Neuronal stem cell (in vitro differentiated cells): ENCODE results near the gene MACROD1.

ENCODE experiments used
- DNase-seq: peaks from one replicate; pipeline ENCODE4 v3.0.0-alpha.2; 2013; ENCODE audit warnings: low spot score
- H2AFZ ChIP-seq: one replicate; pipeline ENCODE4 v1.6.1; 2013; ENCODE audit warnings: mild to moderate bottlenecking, low read length, inconsistent platforms
- H2AK5ac ChIP-seq: 2 replicates; pipeline ENCODE4 v1.6.1; 2013; ENCODE audit warnings: low read depth, mild to moderate bottlenecking, inconsistent platforms, low read length, moderate library complexity, mixed read lengths
- H2BK120ac ChIP-seq: 2 replicates; pipeline ENCODE4 v1.6.1; 2013; ENCODE audit warnings: low read depth, mild to moderate bottlenecking, inconsistent platforms, low read length, moderate library complexity, mixed read lengths
- H2BK12ac ChIP-seq: one replicate; pipeline ENCODE4 v1.6.1; 2013; ENCODE audit warnings: low read length, inconsistent platforms
- H2BK15ac ChIP-seq: 2 replicates; pipeline ENCODE4 v1.6.1; 2013; ENCODE audit warnings: mild to moderate bottlenecking, low read length, inconsistent platforms, mixed read lengths
- H2BK5ac ChIP-seq: one replicate; pipeline ENCODE4 v1.6.1; 2013; ENCODE audit warnings: inconsistent platforms, mild to moderate bottlenecking, low read length, moderate library complexity
- H3K14ac ChIP-seq: one replicate; pipeline ENCODE4 v1.6.1; 2013; ENCODE audit warnings: low read length, inconsistent platforms
- H3K18ac ChIP-seq: 2 replicates; pipeline ENCODE4 v1.6.1; 2013; ENCODE audit warnings: low read length, inconsistent platforms
- H3K23ac ChIP-seq: 2 replicates; pipeline ENCODE4 v1.6.1; 2013; ENCODE audit warnings: low read depth, mild to moderate bottlenecking, mixed read lengths, low read length, inconsistent platforms; ENCODE audit not compliant: poor library complexity
- H3K27ac ChIP-seq: replicated peaks from 3 replicates; pipeline ENCODE4 v1.5.1; 2013; ENCODE audit warnings: low read length, inconsistent platforms
- H3K27me3 ChIP-seq, 3 experiments: 2 replicates each; pipeline ENCODE4 v1.6.1; 2013; ENCODE audit warnings: low read length in 3 of 3, mild to moderate bottlenecking in 2 of 3, inconsistent platforms in 1 of 3, low read depth in 1 of 3, mixed read lengths in 1 of 3, moderate library complexity in 1 of 3; ENCODE audit not compliant: control insufficient read depth in 3 of 3, insufficient read depth in 3 of 3
- H3K36me3 ChIP-seq, 2 donors: replicated peaks in 1 of 2; 2 replicates each; pipeline ENCODE4 v1.6.1; 2013; ENCODE audit warnings: low read length in 2 of 2; ENCODE audit not compliant: control insufficient read depth in 2 of 2, insufficient read depth in 2 of 2
- H3K4ac ChIP-seq: 2 replicates; pipeline ENCODE4 v1.6.1; 2013; ENCODE audit warnings: inconsistent platforms, mild to moderate bottlenecking, low read length, moderate library complexity
- H3K4me1 ChIP-seq, 2 donors: 1 replicate in 1 of 2; 2 replicates in 1 of 2; pipeline ENCODE4 v1.6.1; 2013; ENCODE audit warnings: low read length in 2 of 2, low read depth in 1 of 2; ENCODE audit not compliant: control insufficient read depth in 2 of 2, insufficient read depth in 1 of 2
- H3K4me2 ChIP-seq: one replicate; pipeline ENCODE4 v1.6.1; 2013; ENCODE audit warnings: mild to moderate bottlenecking, low read length, inconsistent platforms; ENCODE audit not compliant: insufficient read depth, poor library complexity, severe bottlenecking
- H3K4me3 ChIP-seq, 2 donors: 2 replicates each; pipeline ENCODE4 v1.5.1; 2013; ENCODE audit warnings: low read length in 2 of 2, mild to moderate bottlenecking in 2 of 2, inconsistent platforms in 1 of 2, moderate library complexity in 1 of 2
- H3K79me1 ChIP-seq: one replicate; pipeline ENCODE4 v1.6.1; 2013; ENCODE audit warnings: low read depth, mild to moderate bottlenecking, inconsistent platforms, low read length, moderate library complexity
- H3K9ac ChIP-seq: one replicate; pipeline ENCODE4 v1.6.1; 2013; ENCODE audit warnings: mild to moderate bottlenecking, low read depth, low read length, inconsistent platforms; ENCODE audit not compliant: poor library complexity
- H3K9me3 ChIP-seq, 2 donors: replicated peaks in 1 of 2; 2 replicates each; pipeline versions ENCODE3 to v1.6.1; 2013; ENCODE audit warnings: low read length in 2 of 2, mild to moderate bottlenecking in 2 of 2, inconsistent platforms in 1 of 2, low read depth in 1 of 2, mixed read lengths in 1 of 2, moderate library complexity in 1 of 2; ENCODE audit not compliant: control insufficient read depth in 2 of 2, insufficient read depth in 1 of 2
- H4K8ac ChIP-seq: one replicate; pipeline ENCODE4 v1.6.1; 2013; ENCODE audit warnings: low read depth, mild to moderate bottlenecking, inconsistent platforms, low read length, moderate library complexity
- H4K91ac ChIP-seq: one replicate; pipeline ENCODE4 v1.6.1; 2013; ENCODE audit warnings: low read length, low read depth, mild to moderate bottlenecking, inconsistent platforms; ENCODE audit not compliant: poor library complexity
- WGBS, 2 donors: extraction: QIAGEN DNeasy Blood & Tissue Kit; methylation state at CpG; one replicate each; pipeline ENCODE4 v1.1.7; 2013; ENCODE audit warnings: missing lambda C conversion rate in 2 of 2, mixed read lengths in 1 of 2; ENCODE audit not compliant: insufficient read length in 2 of 2, insufficient replicate concordance in 1 of 2; ENCODE audit errors: extremely low coverage in 2 of 2; 5-methylcytosine and 5-hydroxymethylcytosine counted together

MACROD1 gene

DNA sequence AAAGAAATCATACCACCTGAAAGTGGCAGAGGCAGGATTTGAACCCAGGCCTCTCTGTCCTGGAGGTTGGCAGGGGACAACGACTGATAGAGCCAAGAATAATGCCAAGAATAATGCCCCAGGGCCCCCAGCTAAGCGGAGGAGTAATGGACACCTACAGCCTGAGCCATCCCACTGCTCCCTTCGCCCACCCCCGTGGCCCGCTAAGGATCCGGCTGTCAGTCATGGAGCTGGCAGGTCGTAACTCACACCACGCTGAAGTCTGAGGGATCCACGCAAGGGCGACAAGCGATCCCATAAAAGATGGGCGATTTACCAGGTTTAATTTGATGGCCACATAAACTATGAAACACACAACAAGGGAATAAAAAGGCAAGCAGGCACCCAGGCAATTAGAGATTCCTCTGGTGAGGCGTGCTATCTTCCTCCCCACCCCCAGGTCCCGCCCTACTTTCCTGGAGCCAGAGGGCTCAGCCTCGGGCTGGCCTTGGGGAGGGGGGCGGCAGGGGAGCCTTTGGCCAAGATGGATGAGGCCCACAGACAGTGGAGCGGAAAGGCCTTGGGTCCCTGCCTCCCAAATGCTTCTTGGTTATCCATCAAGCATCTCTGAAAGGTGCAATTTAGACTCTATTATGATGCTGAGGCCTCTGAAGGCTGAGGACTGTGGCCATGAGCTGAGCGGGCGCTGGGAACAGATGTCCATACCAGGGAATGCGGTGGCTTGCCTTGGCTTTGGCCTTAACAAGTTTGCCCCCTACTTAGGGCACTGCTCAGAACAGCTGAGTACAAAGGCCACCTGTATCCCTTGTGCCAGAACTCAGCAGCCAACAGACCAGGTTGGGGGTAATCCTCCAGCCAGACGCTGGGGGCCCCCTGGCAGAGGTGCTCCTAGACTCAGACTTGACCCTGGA is 55.2 kb downstream of the MACROD1 start:
- Histone ChIP-seq H4K8ac (no peak overlapping the region), H3K4me3 (no peak overlapping the region), H3K18ac (peak overlapping the region; percentile 17), H3K9ac (no peak overlapping the region), H2BK5ac (no peak overlapping the region), H2AFZ (no peak overlapping the region), H2BK15ac (no peak overlapping the region), H2BK12ac (no peak overlapping the region), H2BK120ac (peak overlapping the region; percentile 10), H3K9me3 (peaks cover 0 to 7% of the 10 kb centered on the region in 2 donors), H3K79me1 (no peaks in the 10 kb centered on the region), H3K27ac (no peak overlapping the region), H3K4ac (no peak overlapping the region), H3K4me1 (peaks cover 12 to 18% of the 10 kb centered on the region in 2 donors), H2AK5ac (no peak overlapping the region), H3K14ac (no peak overlapping the region), H4K91ac (no peak overlapping the region), H3K23ac (no peak overlapping the region), H3K27me3 (peaks cover 0 to 2% (median 0%) of the 10 kb centered on the region in 3 experiments), H3K4me2 (no peak overlapping the region), H3K36me3 (no peaks in the 10 kb centered on the region)
- no peak for DNase-seq
- no CpG with 5 or more reads among the region's 21 CpGs for WGBS, 2 donors

DNA sequence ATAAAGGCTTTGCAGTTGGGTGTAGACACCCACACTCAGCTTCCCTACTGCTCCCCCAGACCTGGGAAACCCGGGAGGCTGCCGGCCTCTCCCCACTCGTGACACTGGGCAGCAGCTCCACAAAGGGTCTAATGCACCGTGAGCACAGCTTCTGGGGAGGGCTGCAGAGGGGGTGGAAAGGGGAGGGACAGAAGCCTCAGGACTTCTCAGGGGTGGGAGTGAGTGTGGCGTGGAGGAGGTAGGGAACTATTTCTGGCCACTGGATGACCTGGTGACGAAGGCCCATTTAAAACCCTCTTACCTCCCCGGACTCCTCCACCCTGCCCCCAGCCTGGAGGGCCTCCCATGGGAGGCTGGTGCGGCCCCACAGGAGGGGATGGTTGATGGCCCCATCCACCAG is 56.6 kb downstream of the MACROD1 start:
- Histone ChIP-seq H3K9me3 (peaks cover 0 to 7% of the 10 kb centered on the region in 2 donors), H2BK15ac (no peak overlapping the region)

DNA sequence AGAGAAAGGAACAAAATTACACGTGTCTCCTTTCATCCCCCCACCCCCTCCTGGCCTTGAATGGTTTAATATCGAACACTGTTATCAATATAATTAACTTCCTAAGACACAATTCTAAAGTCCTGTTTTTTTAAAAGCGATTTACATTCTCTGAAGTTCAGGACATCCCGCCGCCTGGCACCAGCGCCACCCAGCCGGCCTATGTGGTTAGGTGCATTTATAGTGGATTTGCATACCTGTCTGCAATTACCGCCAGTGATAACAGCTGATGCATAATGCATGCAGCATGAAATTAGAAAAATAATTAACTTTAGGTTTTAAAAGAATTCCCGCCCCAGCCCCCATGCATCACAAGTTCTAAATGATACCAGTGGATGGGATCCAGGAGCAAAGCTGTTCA is 58.6 kb downstream of the MACROD1 start:
- no peak overlapping the region for H2BK15ac ChIP-seq
- H3K79me1 ChIP-seq: no peaks in the 10 kb centered on the region
- WGBS, 2 donors: no CpG with 5 or more reads among the region's 9 CpGs
- H4K8ac ChIP-seq: no peak overlapping the region
- H2BK5ac ChIP-seq: no peak overlapping the region
- H3K4me2 ChIP-seq: no peak overlapping the region
- no peak overlapping the region for H2BK12ac ChIP-seq
- no peak overlapping the region for H3K27ac ChIP-seq
- H3K27me3 ChIP-seq: no peaks in the 10 kb centered on the region
- H3K14ac ChIP-seq: no peak overlapping the region
- H3K4me1 ChIP-seq: peaks cover 18 to 32% of the 10 kb centered on the region in 2 donors
- H3K18ac ChIP-seq: no peak overlapping the region
- H3K9me3 ChIP-seq: no peaks in the 10 kb centered on the region
- no peak overlapping the region for H3K4me3 ChIP-seq
- no peak overlapping the region for H3K23ac ChIP-seq
- H3K36me3 ChIP-seq: no peaks in the 10 kb centered on the region
- H2BK120ac ChIP-seq: no peak overlapping the region
- H3K4ac ChIP-seq: no peak overlapping the region
- no peak overlapping the region for H3K9ac ChIP-seq
- DNase-seq: no peak
- no peak overlapping the region for H4K91ac ChIP-seq
- H2AFZ ChIP-seq: no peak overlapping the region
- H2AK5ac ChIP-seq: no peak overlapping the region

More for the DNA sequence above, 56.6 kb downstream of the MACROD1 start:
- Histone ChIP-seq H3K36me3 (no peaks in the 10 kb centered on the region), H2BK5ac (no peak overlapping the region), H3K4me1 (peaks cover 9 to 18% of the 10 kb centered on the region in 2 donors), H3K14ac (no peak overlapping the region), H3K27ac (no peak overlapping the region), H2BK12ac (no peak overlapping the region), H2AFZ (no peak overlapping the region), H3K23ac (no peak overlapping the region), H3K27me3 (peaks cover 0 to 2% (median 0%) of the 10 kb centered on the region in 3 experiments), H3K4ac (peak overlapping the region; percentile 15), H3K18ac (peak overlapping the region; percentile 85), H3K4me2 (no peak overlapping the region), H4K8ac (no peak overlapping the region), H3K9ac (peak overlapping the region; percentile 25), H2AK5ac (peak overlapping the region; percentile 72), H4K91ac (no peak overlapping the region), H2BK120ac (no peak overlapping the region), H3K4me3 (no peak overlapping the region), H3K79me1 (no peaks in the 10 kb centered on the region)
- DNase-seq: no peak
- no CpG with 5 or more reads among the region's 8 CpGs for WGBS, 2 donors

DNA sequence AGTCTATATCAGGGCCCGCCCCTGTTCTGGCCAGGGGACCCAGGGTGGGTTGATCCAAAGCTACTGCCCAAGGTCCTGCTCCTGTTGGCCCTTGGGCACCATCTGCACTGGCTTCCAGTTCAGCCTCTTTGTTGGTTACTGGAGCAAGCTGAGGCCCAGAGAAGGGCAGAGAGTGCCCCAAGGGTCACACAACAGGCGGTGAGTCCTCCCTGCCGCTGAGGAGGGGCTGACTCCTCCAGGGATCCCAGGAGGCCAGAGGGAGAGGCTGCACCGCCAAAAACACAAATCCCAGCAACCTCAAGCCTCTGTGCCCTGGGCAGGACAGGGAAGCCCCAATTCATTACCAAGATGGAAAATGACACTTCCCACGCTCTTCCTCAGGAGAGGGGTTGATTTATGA is 61.3 kb downstream of the MACROD1 start:
- Histone ChIP-seq H3K23ac (no peak overlapping the region), H3K27ac (no peak overlapping the region), H3K9ac (no peak overlapping the region), H3K27me3 (no peaks in the 10 kb centered on the region), H4K91ac (no peak overlapping the region), H3K14ac (no peak overlapping the region), H3K18ac (no peak overlapping the region), H2BK120ac (no peak overlapping the region), H4K8ac (no peak overlapping the region), H2BK15ac (no peak overlapping the region), H2BK12ac (no peak overlapping the region), H3K36me3 (no peaks in the 10 kb centered on the region), H3K4me1 (peaks cover 27 to 33% of the 10 kb centered on the region in 2 donors), H3K4ac (no peak overlapping the region), H2AK5ac (peak overlapping the region; percentile 47), H2AFZ (no peak overlapping the region), H3K9me3 (no peaks in the 10 kb centered on the region), H2BK5ac (no peak overlapping the region), H3K4me2 (no peak overlapping the region), H3K4me3 (no peak overlapping the region), H3K79me1 (no peaks in the 10 kb centered on the region)
- no peak for DNase-seq
- WGBS, 2 donors: no CpG with 5 or more reads among the region's 5 CpGs
